Measurements from ENCODE around the gene EPHA2.
"Not testable (repeated sequence)": the region's sequence is repeated elsewhere in the genome, so short reads cannot be mapped to it uniquely, and the experiment has no call there.

The EPHA2 gene

GRCh38 chr1:16111771-16112595, 43.9 kb downstream of the EPHA2 start:
- Histone ChIP-seq H3K9me3 (ENCODE audit: control insufficient read depth, low read length) (peaks cover 16% of the 10 kb centered on the region), H3K4me1 (ENCODE audit: control insufficient read depth, insufficient read depth, low read length) (peaks cover 18% of the 10 kb centered on the region), H3K9ac (ENCODE audit: low read length) (peak overlapping the region; percentile 27), H3K4me3 (ENCODE audit: low read length) (no peak overlapping the region), H3K27me3 (replicated peaks; ENCODE audit: control insufficient read depth, insufficient read depth, low read length) (no peaks in the 10 kb centered on the region), H3K36me3 (ENCODE audit: control insufficient read depth, insufficient read depth, low read length, severe bottlenecking) (no peaks in the 10 kb centered on the region)
- peak; percentile 32 for DNase-seq (ENCODE audit: low read depth)

- Histone ChIP-seq H3K4me1 (ENCODE audit: control insufficient read depth, insufficient read depth, low read length) (peaks cover 18% of the 10 kb centered on the region), H3K4me3 (ENCODE audit: low read length) (no peak overlapping the region), H3K36me3 (ENCODE audit: control insufficient read depth, insufficient read depth, low read length, severe bottlenecking) (no peaks in the 10 kb centered on the region), H3K9me3 (ENCODE audit: control insufficient read depth, low read length) (peaks cover 17% of the 10 kb centered on the region), H3K9ac (ENCODE audit: low read length) (no peak overlapping the region), H3K27me3 (replicated peaks; ENCODE audit: control insufficient read depth, insufficient read depth, low read length) (no peaks in the 10 kb centered on the region)
- DNase-seq (ENCODE audit: low read depth): no peak
These were observed 45.0 kb downstream of the EPHA2 start for GRCh38 chr1:16110884-16111283.

- no peak for DNase-seq (ENCODE audit: low read depth)
- H3K4me3 ChIP-seq (ENCODE audit: low read length): no peak overlapping the region
- H3K36me3 ChIP-seq (ENCODE audit: control insufficient read depth, insufficient read depth, low read length, severe bottlenecking): no peaks in the 10 kb centered on the region
These were observed 45.4 kb downstream of the EPHA2 start for GRCh38 chr1:16110456-16110855.

GRCh38 chr1:16109571-16109970, 46.3 kb downstream of the EPHA2 start:
- Histone ChIP-seq H3K4me3 (ENCODE audit: low read length) (no peak overlapping the region), H3K27me3 (replicated peaks; ENCODE audit: control insufficient read depth, insufficient read depth, low read length) (peaks cover 7% of the 10 kb centered on the region), H3K36me3 (ENCODE audit: control insufficient read depth, insufficient read depth, low read length, severe bottlenecking) (no peaks in the 10 kb centered on the region), H3K9ac (ENCODE audit: low read length) (no peak overlapping the region), H3K4me1 (ENCODE audit: control insufficient read depth, insufficient read depth, low read length) (peaks cover 18% of the 10 kb centered on the region), H3K9me3 (ENCODE audit: control insufficient read depth, low read length) (peaks cover 17% of the 10 kb centered on the region)
- no peak for DNase-seq (ENCODE audit: low read depth)

More at GRCh38 chr1:16110456-16110855, 45.4 kb downstream of the EPHA2 start:
- Histone ChIP-seq H3K9me3 (ENCODE audit: control insufficient read depth, low read length) (peaks cover 17% of the 10 kb centered on the region), H3K4me1 (ENCODE audit: control insufficient read depth, insufficient read depth, low read length) (peaks cover 18% of the 10 kb centered on the region), H3K27me3 (replicated peaks; ENCODE audit: control insufficient read depth, insufficient read depth, low read length) (peaks cover 3% of the 10 kb centered on the region), H3K9ac (ENCODE audit: low read length) (no peak overlapping the region)

GRCh38 chr1:16107039-16107438, 48.8 kb downstream of the EPHA2 start:
- not testable (repeated sequence) for H3K36me3 ChIP-seq (ENCODE audit: control insufficient read depth, insufficient read depth, low read length, severe bottlenecking); H3K9ac ChIP-seq (ENCODE audit: low read length); H3K4me1 ChIP-seq (ENCODE audit: control insufficient read depth, insufficient read depth, low read length); H3K4me3 ChIP-seq (ENCODE audit: low read length); DNase-seq (ENCODE audit: low read depth)
- Histone ChIP-seq H3K27me3 (replicated peaks; ENCODE audit: control insufficient read depth, insufficient read depth, low read length) (peaks cover 14% of the 10 kb centered on the region), H3K9me3 (ENCODE audit: control insufficient read depth, low read length) (peaks cover 22% of the 10 kb centered on the region)

- Histone ChIP-seq H3K4me1 (ENCODE audit: control insufficient read depth, insufficient read depth, low read length) (no peaks in the 10 kb centered on the region), H3K9me3 (ENCODE audit: control insufficient read depth, low read length) (peaks cover 9% of the 10 kb centered on the region), H3K27me3 (replicated peaks; ENCODE audit: control insufficient read depth, insufficient read depth, low read length) (peaks cover 24% of the 10 kb centered on the region), H3K4me3 (ENCODE audit: low read length) (no peak overlapping the region), H3K9ac (ENCODE audit: low read length) (no peak overlapping the region), H3K36me3 (ENCODE audit: control insufficient read depth, insufficient read depth, low read length, severe bottlenecking) (no peaks in the 10 kb centered on the region)
- no peak for DNase-seq (ENCODE audit: low read depth)
These were observed 54.2 kb downstream of the EPHA2 start for GRCh38 chr1:16101623-16102022.

- Histone ChIP-seq H3K27me3 (replicated peaks; ENCODE audit: control insufficient read depth, insufficient read depth, low read length) (peaks cover 30% of the 10 kb centered on the region), H3K9me3 (ENCODE audit: control insufficient read depth, low read length) (peaks cover 9% of the 10 kb centered on the region), H3K4me1 (ENCODE audit: control insufficient read depth, insufficient read depth, low read length) (no peaks in the 10 kb centered on the region), H3K36me3 (ENCODE audit: control insufficient read depth, insufficient read depth, low read length, severe bottlenecking) (no peaks in the 10 kb centered on the region), H3K4me3 (ENCODE audit: low read length) (no peak overlapping the region), H3K9ac (ENCODE audit: low read length) (no peak overlapping the region)
- no peak for DNase-seq (ENCODE audit: low read depth)
These were observed 56.5 kb downstream of the EPHA2 start for GRCh38 chr1:16099412-16099811.

- H3K27me3 ChIP-seq (replicated peaks; ENCODE audit: control insufficient read depth, insufficient read depth, low read length): peaks cover 34% of the 10 kb centered on the region
- H3K36me3 ChIP-seq (ENCODE audit: control insufficient read depth, insufficient read depth, low read length, severe bottlenecking): no peaks in the 10 kb centered on the region
- H3K4me1 ChIP-seq (ENCODE audit: control insufficient read depth, insufficient read depth, low read length): no peaks in the 10 kb centered on the region
- H3K9ac ChIP-seq (ENCODE audit: low read length): no peak overlapping the region
- DNase-seq (ENCODE audit: low read depth): no peak
- no peak overlapping the region for H3K4me3 ChIP-seq (ENCODE audit: low read length)
- peaks cover 4% of the 10 kb centered on the region for H3K9me3 ChIP-seq (ENCODE audit: control insufficient read depth, low read length)
These were observed 60.4 kb downstream of the EPHA2 start for GRCh38 chr1:16095447-16095846.

- DNase-seq (ENCODE audit: low read depth): no peak
- Histone ChIP-seq H3K36me3 (ENCODE audit: control insufficient read depth, insufficient read depth, low read length, severe bottlenecking) (no peaks in the 10 kb centered on the region), H3K4me3 (ENCODE audit: low read length) (no peak overlapping the region), H3K27me3 (replicated peaks; ENCODE audit: control insufficient read depth, insufficient read depth, low read length) (peaks cover 38% of the 10 kb centered on the region), H3K4me1 (ENCODE audit: control insufficient read depth, insufficient read depth, low read length) (no peaks in the 10 kb centered on the region), H3K9ac (ENCODE audit: low read length) (no peak overlapping the region), H3K9me3 (ENCODE audit: control insufficient read depth, low read length) (peaks cover 4% of the 10 kb centered on the region)
These were observed 61.3 kb downstream of the EPHA2 start for GRCh38 chr1:16094453-16095158.

- DNase-seq (ENCODE audit: low read depth): no peak
- no peak overlapping the region for H3K4me3 ChIP-seq (ENCODE audit: low read length)
- H3K9me3 ChIP-seq (ENCODE audit: control insufficient read depth, low read length): no peaks in the 10 kb centered on the region
- H3K36me3 ChIP-seq (ENCODE audit: control insufficient read depth, insufficient read depth, low read length, severe bottlenecking): no peaks in the 10 kb centered on the region
- H3K9ac ChIP-seq (ENCODE audit: low read length): no peak overlapping the region
- no peaks in the 10 kb centered on the region for H3K4me1 ChIP-seq (ENCODE audit: control insufficient read depth, insufficient read depth, low read length)
- peaks cover 38% of the 10 kb centered on the region for H3K27me3 ChIP-seq (replicated peaks; ENCODE audit: control insufficient read depth, insufficient read depth, low read length)
These were observed 62.3 kb downstream of the EPHA2 start for GRCh38 chr1:16093611-16094010.

GRCh38 chr1:16092923-16093511, 62.9 kb downstream of the EPHA2 start:
- no peak overlapping the region for H3K4me3 ChIP-seq (ENCODE audit: low read length)
- DNase-seq (ENCODE audit: low read depth): no peak
- H3K4me1 ChIP-seq (ENCODE audit: control insufficient read depth, insufficient read depth, low read length): no peaks in the 10 kb centered on the region
- no peaks in the 10 kb centered on the region for H3K9me3 ChIP-seq (ENCODE audit: control insufficient read depth, low read length)
- H3K36me3 ChIP-seq (ENCODE audit: control insufficient read depth, insufficient read depth, low read length, severe bottlenecking): no peaks in the 10 kb centered on the region
- H3K9ac ChIP-seq (ENCODE audit: low read length): no peak overlapping the region
- H3K27me3 ChIP-seq (replicated peaks; ENCODE audit: control insufficient read depth, insufficient read depth, low read length): peaks cover 38% of the 10 kb centered on the region
